Measurements from ENCODE around the gene HOXB1. TPM values are rescaled to one million over a fixed set of nuclear protein-coding genes. Genes with fewer than 3 reads are reported as not detected.
A peak's percentile ranks its signal among the peaks of the same experiment; 100 is the strongest.

The HOXB1 gene
- total RNA-seq, 4 donors from 2014 or later = not detected

GRCh38 chr17:48551214-48551555 lies 20.4 kb upstream of the HOXB1 start:
- TF ChIP-seq POLR2A (IDR thresholded peaks at IDR 0.05) (no peak), CTCF (IDR thresholded peaks at IDR 0.05) (no peak)
- Histone ChIP-seq H3K4me1 (peaks cover 0 to 53% (median 0%) of the 10 kb centered on the region in 4 donors), H3K4me3 (peak overlapping the region in 1 of 4 donors; percentile 10), H3K27me3 (no peaks in the 10 kb centered on the region), H3K27ac (peak overlapping the region; percentile 42 to 96 (median 63)), H3K9me3 (no peaks in the 10 kb centered on the region), H3K36me3 (peaks cover 0 to 23% (median 3%) of the 10 kb centered on the region in 3 donors)
- no peak for DNase-seq

- TF ChIP-seq POLR2A (IDR thresholded peaks at IDR 0.05) (no peak), CTCF (IDR thresholded peaks at IDR 0.05) (no peak)
- no peaks in the 10 kb centered on the region for H3K9me3 ChIP-seq
- H3K4me3 ChIP-seq = peak overlapping the region in 1 of 4 donors; percentile 10
- H3K27me3 ChIP-seq = no peaks in the 10 kb centered on the region
- no peak for DNase-seq
- H3K4me1 ChIP-seq = peaks cover 0 to 53% (median 0%) of the 10 kb centered on the region in 4 donors
- H3K27ac ChIP-seq = peak overlapping the region; percentile 42 to 96 (median 63)
- peaks cover 0 to 23% (median 3%) of the 10 kb centered on the region in 3 donors for H3K36me3 ChIP-seq
Measured at GRCh38 chr17:48550502-48551213, 19.8 kb upstream of the HOXB1 start.

GRCh38 chr17:48549914-48550501 lies 19.2 kb upstream of the HOXB1 start:
- TF ChIP-seq POLR2A (IDR thresholded peaks at IDR 0.05) = no peak
- TF ChIP-seq CTCF (IDR thresholded peaks at IDR 0.05) = no peak
- H3K9me3 ChIP-seq = no peaks in the 10 kb centered on the region
- H3K27ac ChIP-seq = peak overlapping the region; percentile 42 to 96 (median 63)
- H3K4me1 ChIP-seq = peaks cover 0 to 48% (median 0%) of the 10 kb centered on the region in 4 donors
- H3K36me3 ChIP-seq = peaks cover 0 to 23% (median 3%) of the 10 kb centered on the region in 3 donors
- H3K27me3 ChIP-seq = no peaks in the 10 kb centered on the region
- DNase-seq = no peak
- H3K4me3 ChIP-seq = peak overlapping the region in 1 of 4 donors; percentile 10

GRCh38 chr17:48549281-48549630 lies 18.4 kb upstream of the HOXB1 start:
- Histone ChIP-seq H3K4me1 (peaks cover 0 to 46% (median 0%) of the 10 kb centered on the region in 4 donors), H3K9me3 (no peaks in the 10 kb centered on the region), H3K36me3 (peaks cover 0 to 23% (median 3%) of the 10 kb centered on the region in 3 donors), H3K27me3 (no peaks in the 10 kb centered on the region), H3K27ac (peak overlapping the region in 2 of 4 donors; percentile 33 to 96), H3K4me3 (no peak overlapping the region)
- no peak for DNase-seq
- TF ChIP-seq CTCF (IDR thresholded peaks at IDR 0.05) = no peak
- no peak for TF ChIP-seq POLR2A (IDR thresholded peaks at IDR 0.05)

GRCh38 chr17:48548523-48549280 lies 17.9 kb upstream of the HOXB1 start:
- Histone ChIP-seq H3K4me3 (no peak overlapping the region), H3K36me3 (peaks cover 0 to 23% (median 3%) of the 10 kb centered on the region in 3 donors), H3K9me3 (no peaks in the 10 kb centered on the region), H3K27ac (peak overlapping the region; percentile 40 to 96 (median 62)), H3K4me1 (peaks cover 0 to 46% (median 0%) of the 10 kb centered on the region in 4 donors), H3K27me3 (no peaks in the 10 kb centered on the region)
- TF ChIP-seq CTCF (IDR thresholded peaks at IDR 0.05) (no peak), POLR2A (IDR thresholded peaks at IDR 0.05) (no peak)
- no peak for DNase-seq
